OCI-LY3 (cell line): ENCODE measurements around the gene ADGRG4.

ENCODE experiments used
- CTCF ChIP-seq: fragments of 200-600, 300-600 bp; sonication (generic); IDR thresholded peaks from 2 replicates; pipeline ENCODE4 v1.5.1; 2014; ENCODE audit warnings: antibody characterized with exemption, low read length, low read depth
- EZH2phosphoT487 ChIP-seq: fragments of 200-600 bp; shearing (Covaris generic); IDR thresholded peaks from 2 replicates; pipeline ENCODE4 v1.6.1; 2018; ENCODE audit warnings: antibody characterized with exemption, mixed run types, low read depth

GRCh38 chrX:136260776-136261175 is 40.0 kb upstream of the ADGRG4 start:
- TF ChIP-seq CTCF = no peak
- TF ChIP-seq EZH2phosphoT487 = no peak
